ENCODE results near the gene AJUBA.

- TF ChIP-seq CTCF (IDR thresholded peaks at IDR 0.05; ENCODE audit: borderline replicate concordance, extremely low read depth, low read length, poor library complexity, severe bottlenecking) (no peak), EZH2 (IDR thresholded peaks at IDR 0.05; ENCODE audit: borderline replicate concordance, low read depth, low read length, severe bottlenecking) (no peak)
Observed at GRCh38 chr14:22935156-22935555, 47.2 kb downstream of the AJUBA start.
